M059J (cell line): ENCODE data around the gene SIMC1. TPM values are rescaled to one million over a fixed set of nuclear protein-coding genes. Genes with fewer than 3 reads are reported as not detected.

Source experiments
- DNase-seq: peaks from one replicate; pipeline ENCODE4 v3.0.0-alpha.2; 2012; ENCODE audit warnings: low read depth
- total RNA-seq: library from RNA; depleted of rRNA; stranded (reverse); fragments of >200 nt; shearing (Covaris generic); gene quantifications from 2 replicates; pipeline ENCODE4 v1.2.3, GENCODE V29; 2014; rRNA removed

SIMC1 gene
- total RNA-seq, 1 experiment from 2014 or later: 13.5 TPM

DNA sequence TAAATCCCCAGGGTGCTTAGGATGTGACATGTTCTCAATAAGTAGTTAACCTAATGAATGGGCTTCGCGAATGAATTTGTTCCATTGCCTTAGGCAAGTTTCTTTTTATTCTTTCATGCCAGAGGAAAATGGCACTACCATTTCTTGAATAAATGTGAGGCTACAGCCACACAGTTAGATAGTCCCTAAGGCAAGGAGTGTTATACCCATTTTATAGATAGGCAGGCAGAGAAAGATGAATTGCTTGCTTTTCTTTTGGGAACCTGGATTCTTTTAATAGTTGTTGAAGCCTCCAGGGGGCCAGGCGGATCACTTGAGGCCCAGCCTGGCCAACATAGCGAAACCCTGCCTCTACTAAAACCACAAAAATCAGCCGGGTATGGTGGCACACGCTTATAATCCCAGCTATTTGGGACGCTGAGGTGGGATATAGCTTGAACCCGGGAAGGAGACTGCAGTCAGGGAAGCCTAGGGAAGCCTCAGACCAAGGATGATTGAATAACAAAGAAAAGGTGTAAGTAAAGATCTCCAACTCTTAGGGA, 149.2 kb downstream of the SIMC1 start:
- no peak for DNase-seq

- no peak for DNase-seq
Measured at GRCh38 chr5:176388003-176388443, 149.8 kb downstream of the SIMC1 start.

GRCh38 chr5:176388444-176389134, 150.4 kb downstream of the SIMC1 start, which contains the start of the genes HIGD2A and NOP16:
TSS of gene HIGD2A (plus strand) at chr5:176388751. CDS start at chr5:176388820, 69 bp downstream.
TSS of gene NOP16 (minus strand) at chr5:176388598. CDS start at chr5:176388539, 59 bp downstream.
- peak; percentile 98 for DNase-seq

GRCh38 chr5:176389135-176390123, 151.2 kb downstream of the SIMC1 start:
- DNase-seq: no peak

DNA sequence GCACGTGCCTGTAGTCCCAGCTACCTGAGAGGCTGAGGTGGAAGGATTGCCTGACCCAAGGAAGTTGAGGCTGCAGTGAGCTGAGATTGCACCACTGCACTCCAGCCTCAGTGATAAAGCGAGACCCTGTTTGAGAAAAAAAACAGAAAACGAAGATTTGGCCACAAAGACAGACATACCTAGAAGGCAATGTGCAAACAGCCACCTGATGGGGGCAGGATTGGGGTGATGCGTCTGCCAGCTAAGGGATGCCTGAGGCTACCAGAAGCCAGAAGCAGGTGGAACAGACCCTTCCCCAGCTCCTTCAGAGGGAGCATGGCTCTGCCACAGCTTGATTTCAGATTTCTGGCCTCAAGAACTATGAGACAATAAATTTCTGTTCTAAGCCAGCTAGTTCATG, 153.3 kb downstream of the SIMC1 start:
- no peak for DNase-seq

DNA sequence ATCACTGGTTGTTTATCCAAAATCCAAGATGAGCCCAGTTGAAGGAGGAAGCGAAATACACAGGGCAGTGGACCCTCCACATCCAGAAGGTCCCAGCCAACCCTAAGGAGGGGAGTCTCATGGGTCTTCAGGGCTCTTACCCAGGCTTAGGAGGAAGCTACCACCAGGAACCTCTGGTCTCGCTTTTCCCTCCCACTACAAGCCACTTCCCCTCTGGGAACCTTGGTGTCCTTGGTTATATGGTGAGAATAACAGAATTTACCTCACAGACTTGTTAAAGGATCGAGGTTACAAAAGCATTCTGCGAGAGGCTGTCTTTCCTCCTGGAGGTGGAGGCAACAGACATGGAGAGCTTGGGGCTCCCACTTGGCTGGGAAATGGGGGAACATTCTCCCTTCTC, 153.8 kb downstream of the SIMC1 start:
- DNase-seq: no peak

GRCh38 chr5:176392526-176392925, 154.3 kb downstream of the SIMC1 start:
- no peak for DNase-seq

DNA sequence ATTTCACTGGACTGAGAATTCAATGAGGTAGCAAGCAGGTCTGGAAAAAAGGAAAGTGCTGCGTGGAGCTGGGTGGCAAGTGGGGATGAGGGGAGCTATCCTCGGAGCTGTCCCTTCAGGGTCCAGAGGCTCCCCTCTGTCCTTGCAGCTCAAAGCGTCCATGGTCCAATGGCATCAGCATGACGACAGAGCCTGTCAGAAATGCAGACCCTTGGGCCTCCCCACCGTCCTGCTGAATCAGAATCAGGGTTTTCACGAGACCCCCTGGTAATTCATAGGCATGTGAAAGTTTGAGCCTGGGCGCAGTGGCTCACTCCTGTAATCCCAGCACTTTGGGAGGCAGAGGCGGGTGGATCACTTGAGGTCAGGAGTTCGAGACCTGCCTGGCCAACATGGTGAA, 155.9 kb downstream of the SIMC1 start:
- no peak for DNase-seq

DNA sequence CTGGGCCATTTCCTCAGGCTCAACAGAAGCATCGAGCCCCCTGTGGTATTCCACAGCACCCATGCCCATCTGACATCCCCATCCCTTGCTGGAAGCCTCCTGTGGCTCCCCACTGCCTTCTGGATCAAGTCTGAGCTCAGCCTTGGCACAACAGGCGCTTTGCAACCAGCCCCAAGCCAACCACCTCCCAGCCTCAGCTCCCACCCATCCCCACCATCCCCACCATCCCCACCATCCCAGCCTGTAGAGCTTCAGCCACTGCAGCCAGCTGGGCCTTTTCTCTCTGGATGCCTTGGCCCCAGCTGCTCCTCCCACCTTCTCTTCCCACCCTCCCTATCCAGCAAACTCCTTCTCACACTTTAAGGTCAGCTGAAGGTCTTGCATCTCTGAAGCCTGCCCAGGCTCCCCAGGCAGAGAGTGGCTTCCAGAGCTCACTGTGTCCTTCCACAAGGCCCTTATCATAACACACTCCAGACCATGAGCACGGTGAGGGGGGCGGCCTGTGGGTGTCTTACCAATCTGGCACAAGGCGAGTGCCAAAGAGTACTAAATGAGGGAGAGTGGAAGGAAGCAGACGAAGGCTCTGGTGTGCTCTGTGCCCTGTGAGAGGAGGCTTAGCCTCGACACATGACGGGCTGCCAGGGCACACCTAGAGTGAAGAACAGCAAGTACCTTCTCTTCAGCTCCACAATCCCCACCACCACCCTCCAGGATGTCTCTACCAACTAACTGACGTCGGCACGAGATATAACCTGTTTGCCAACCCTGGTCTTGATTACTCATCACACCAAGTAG, 156.9 kb downstream of the SIMC1 start:
- DNase-seq: no peak

Other genes starting within 250 kb of the SIMC1 start
- 85.3 and 91.8 TPM in 2 replicates for gene KIAA1191, start 123.3 kb downstream of the SIMC1 start, total RNA-seq
- 1.5 and 1.8 TPM in 2 replicates for gene ARL10, start 127.1 kb downstream of the SIMC1 start, total RNA-seq
- 14.0 and 19.7 TPM in 2 replicates for gene NOP16, start 150.2 kb downstream of the SIMC1 start, total RNA-seq
- gene HIGD2A, start 150.3 kb downstream of the SIMC1 start, total RNA-seq: 99.0 and 121 TPM in 2 replicates
- gene CLTB, start 178.1 kb downstream of the SIMC1 start, total RNA-seq: 76.4 and 97.8 TPM in 2 replicates
- 46.1 and 55.5 TPM in 2 replicates for gene FAF2, start 210.0 kb downstream of the SIMC1 start, total RNA-seq